HG02623 (cell line): ENCODE measurements around the gene ATE1.
"Not testable (repeated sequence)": the region's sequence is repeated elsewhere in the genome, so short reads cannot be mapped to it uniquely, and the experiment has no call there.

Experiments used
- ATAC-seq: cut with Tn5 transposase; IDR thresholded peaks from one replicate; pipeline ENCODE4 v1.9.1; 2021; ENCODE audit warnings: moderate library complexity; ENCODE audit not compliant: unreplicated experiment

Gene ATE1

DNA sequence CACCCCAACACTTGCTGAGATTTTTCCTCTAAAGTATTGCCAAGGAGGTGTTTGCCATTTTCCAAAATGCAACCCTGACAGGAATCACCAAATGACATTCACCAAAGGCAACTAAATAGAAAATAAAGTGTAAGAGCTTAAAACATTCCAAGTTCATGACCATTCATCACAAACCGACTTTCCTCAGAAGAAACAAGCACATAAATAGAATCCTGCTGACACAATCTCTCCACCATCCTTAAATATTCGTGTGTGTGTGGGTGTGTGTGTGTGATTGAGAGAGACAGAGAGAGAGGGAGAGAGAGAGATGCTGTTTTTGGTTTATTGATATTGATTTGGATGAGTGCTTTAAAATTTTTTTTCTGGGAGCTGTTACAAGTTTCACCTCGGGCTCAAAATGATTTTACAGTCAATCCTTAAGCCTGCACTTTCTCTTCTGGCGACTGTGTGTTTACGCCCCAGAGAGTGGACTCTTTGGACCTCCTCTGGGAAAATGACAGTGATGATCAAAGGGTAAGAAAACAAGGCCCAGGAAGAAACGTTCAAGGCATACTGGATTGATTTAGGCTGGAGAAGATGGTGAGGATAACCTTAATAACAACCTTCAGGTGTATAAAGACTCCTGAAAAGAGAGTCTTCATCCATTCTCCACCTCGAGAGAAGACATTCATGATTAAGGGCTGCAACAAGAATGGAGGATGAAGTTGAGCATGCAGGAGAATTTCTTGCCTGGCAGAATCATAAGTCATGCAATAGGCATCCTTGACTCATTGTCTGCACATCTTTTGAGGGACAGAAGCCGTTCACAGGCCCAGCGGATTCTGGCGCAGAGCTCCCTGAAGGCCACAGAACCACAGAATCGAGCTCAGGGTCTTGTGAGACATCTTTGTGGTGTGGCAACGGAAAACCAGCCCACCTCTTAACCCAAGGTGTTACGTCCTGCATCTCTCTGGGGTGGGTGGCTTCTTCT, 225.2 kb downstream of the ATE1 start:
- ATAC-seq, result no peak

GRCh38 chr10:121700416-121700815, 227.4 kb downstream of the ATE1 start:
- no peak for ATAC-seq

DNA sequence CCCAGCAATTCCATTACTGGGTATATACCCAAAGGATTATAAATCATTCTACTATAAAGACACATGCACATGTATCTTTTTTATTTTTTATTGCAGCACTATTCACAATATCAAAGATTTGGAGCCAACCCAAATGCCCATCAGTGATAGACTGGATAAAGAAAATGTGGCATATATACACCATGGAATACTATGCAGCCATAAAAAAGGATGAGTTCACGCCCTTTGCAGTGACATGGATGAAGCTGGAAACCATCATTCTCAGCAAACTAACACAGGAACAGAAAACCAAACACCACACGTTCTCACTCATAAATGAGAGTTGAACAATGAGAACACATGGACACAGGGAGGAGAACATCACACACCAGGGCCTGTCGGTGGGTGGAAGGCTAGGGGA, 228.1 kb downstream of the ATE1 start:
- ATAC-seq, result not testable (repeated sequence)

GRCh38 chr10:121698902-121699301, 228.9 kb downstream of the ATE1 start:
- ATAC-seq, result no peak

DNA sequence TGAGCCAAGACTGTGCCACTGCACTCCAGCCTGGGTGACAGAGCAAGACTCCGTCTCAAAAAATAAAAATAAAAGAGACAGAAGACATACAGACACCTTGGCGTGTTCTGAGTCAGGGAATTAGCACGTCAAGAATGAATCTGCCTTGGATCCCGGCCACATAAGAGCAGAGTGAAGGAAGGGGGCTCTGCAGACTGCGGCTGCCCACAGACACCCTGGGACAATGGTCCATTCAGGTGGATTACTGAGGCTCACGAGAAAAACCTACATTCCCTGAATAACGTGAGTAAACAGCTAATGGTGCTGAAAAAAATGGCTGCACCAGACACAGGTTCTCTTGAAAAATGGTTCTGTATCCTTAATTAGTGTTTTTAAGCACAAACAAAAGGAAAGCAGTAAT, 229.5 kb downstream of the ATE1 start:
- ATAC-seq, result no peak

DNA sequence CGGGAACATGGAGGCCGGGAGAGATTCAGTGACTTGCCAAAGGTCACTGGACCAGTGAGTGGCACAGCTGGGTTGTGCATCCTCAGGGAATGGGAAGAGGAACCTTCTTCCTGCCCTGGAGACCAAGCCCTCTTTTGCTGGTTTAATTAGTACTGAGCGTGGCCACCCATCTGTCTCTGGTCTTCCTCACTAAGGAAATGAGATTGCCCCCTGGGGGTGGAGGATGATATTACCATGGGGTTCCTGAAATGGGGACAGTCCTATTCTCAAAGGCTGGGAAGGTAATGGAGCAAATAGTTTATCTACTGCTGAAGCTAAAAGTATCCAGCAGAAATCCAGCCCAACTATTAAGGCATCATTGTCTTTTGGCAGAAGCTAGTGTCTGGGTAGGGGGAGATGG, 231.0 kb downstream of the ATE1 start:
- ATAC-seq, result no peak

GRCh38 chr10:121695731-121696464, 231.9 kb downstream of the ATE1 start:
- ATAC-seq, result no peak

- no peak for ATAC-seq
Observed at GRCh38 chr10:121694966-121695643, 232.7 kb downstream of the ATE1 start.

DNA sequence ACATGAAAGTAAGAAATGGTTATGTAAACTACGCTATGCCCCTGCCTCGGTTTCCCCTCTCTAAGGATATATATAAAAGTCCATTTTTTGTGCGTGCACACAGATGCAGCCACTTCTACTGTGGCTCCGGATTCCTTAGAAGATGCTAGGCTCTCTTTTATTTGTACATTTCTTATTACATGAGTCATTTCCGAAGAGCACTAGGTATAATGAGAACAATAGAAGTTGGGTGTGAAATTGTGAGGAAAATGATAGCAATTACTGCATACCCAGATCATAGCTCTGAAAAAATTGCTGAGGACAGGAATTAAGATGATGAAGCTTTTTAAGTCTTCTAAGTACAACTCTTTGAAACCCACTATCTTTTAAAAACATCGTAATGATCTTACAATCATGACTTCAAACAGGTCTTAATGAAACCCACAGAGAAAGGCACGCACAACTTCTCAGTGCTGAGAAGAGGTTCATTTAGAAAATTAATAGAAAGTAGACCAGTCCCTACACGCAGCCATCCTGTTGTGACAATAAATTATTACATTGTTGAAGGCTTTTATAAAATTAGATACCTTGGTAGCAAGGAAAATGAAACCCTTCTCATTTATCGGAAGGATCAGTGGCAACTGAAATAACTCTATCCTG, 233.4 kb downstream of the ATE1 start:
- no peak for ATAC-seq

DNA sequence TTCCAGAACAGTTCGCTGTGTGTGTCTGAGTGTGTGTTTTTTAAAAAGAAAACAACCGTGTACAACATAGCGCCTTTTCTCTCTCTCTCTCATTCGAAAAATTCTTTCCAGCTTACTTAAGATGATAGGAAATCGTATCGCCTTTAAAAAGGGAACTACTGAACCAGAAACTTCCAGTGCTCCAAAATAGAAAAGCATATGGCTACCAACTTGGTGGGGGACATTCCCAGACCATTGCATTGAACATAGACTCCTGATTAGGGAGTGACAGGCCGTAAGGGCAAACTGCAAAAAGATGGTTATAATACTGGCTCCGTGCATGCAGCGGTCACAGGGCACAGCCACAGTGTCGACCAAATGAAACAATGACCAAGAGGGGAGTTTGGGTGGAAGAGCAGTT, 235.2 kb downstream of the ATE1 start:
- ATAC-seq, result no peak

DNA sequence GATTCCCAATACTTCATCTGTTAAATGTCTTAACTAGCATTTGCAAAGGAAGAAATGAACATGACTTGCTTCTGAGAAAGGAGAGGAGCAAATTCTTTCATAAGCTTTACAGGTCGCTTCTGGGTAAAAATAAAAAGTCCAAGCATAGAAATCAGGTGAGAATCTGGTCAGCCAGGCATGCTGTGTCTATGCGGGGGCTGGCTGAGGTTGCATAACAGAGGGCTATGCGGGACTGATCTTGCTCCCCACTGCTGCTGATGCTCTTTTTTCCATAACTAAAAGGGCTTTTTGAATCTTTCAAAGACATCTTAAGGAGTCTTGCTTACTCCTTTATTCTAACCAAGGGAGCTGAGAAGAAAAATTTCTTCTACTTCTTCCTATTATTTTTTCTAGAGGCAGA, 236.9 kb downstream of the ATE1 start:
- no peak for ATAC-seq
